HEK293T (cell line): ENCODE measurements around the gene MAN1C1.

Experiments
- ARNT ChIP-seq: fragments of 450-650 bp; IDR thresholded peaks from 2 replicates; pipeline ENCODE4 v1.6.1; 2017; ENCODE audit warnings: mild to moderate bottlenecking
- BHLHE40 ChIP-seq: fragments of 450-650 bp; IDR thresholded peaks from 2 replicates; pipeline ENCODE4 v1.6.1; 2016; ENCODE audit warnings: mild to moderate bottlenecking, moderate library complexity, borderline replicate concordance
- FOXK2 ChIP-seq: fragments of 450-650 bp; IDR thresholded peaks from 2 replicates; pipeline ENCODE4 v1.6.1; 2016; ENCODE audit warnings: mild to moderate bottlenecking
- FOXM1 ChIP-seq: fragments of 450-650 bp; IDR thresholded peaks from 2 replicates; pipeline ENCODE4 v1.6.1; 2017; ENCODE audit warnings: mild to moderate bottlenecking, borderline replicate concordance
- HDGF ChIP-seq: fragments of 450-650 bp; IDR thresholded peaks from 2 replicates; pipeline ENCODE4 v1.6.1; 2017; ENCODE audit warnings: antibody characterized with exemption, borderline replicate concordance
- L3MBTL2 ChIP-seq: fragments of 450-650 bp; conservative IDR thresholded peaks from 2 replicates; pipeline ENCODE4 v1.6.1; 2016; ENCODE audit warnings: mild to moderate bottlenecking
- NFRKB ChIP-seq: fragments of 450-650 bp; IDR thresholded peaks from 2 replicates; pipeline ENCODE4 v1.6.1; 2016; ENCODE audit warnings: mild to moderate bottlenecking, moderate library complexity
- SP1 ChIP-seq: fragments of 450-650 bp; IDR thresholded peaks from 2 replicates; pipeline ENCODE4 v1.6.1; 2017
- ZNF384 ChIP-seq: fragments of 450-650 bp; IDR thresholded peaks from 2 replicates; pipeline ENCODE4 v1.6.1; 2016

GRCh38 chr1:25679171-25679570 is 62.6 kb downstream of the MAN1C1 start:
- TF ChIP-seq FOXM1 (no peak), HDGF (no peak), SP1 (no peak), FOXK2 (no peak), BHLHE40 (no peak), ARNT (no peak), ZNF384 (no peak), L3MBTL2 (no peak), NFRKB (no peak)
